ENCODE results near the gene CFAP221. TPM values are rescaled to one million over a fixed set of nuclear protein-coding genes. Genes with fewer than 3 reads are reported as not detected.

The CFAP221 gene
- total RNA-seq, 1 experiment from 2014 or later: 0.20 TPM

GRCh38 chr2:119692954-119693353 lies 148.7 kb downstream of the CFAP221 start:
- no CpG with 5 or more reads among the region's 7 CpGs for WGBS (ENCODE audit: extremely low coverage, insufficient read length, low lambda C conversion rate)
- no peaks in the 10 kb centered on the region for H3K79me2 ChIP-seq (ENCODE audit: insufficient read depth, low read length)
- no peaks in the 10 kb centered on the region for H3K9me3 ChIP-seq (ENCODE audit: control insufficient read depth, low read depth, low read length)
- no peak overlapping the region for H2BK12ac ChIP-seq (ENCODE audit: insufficient read length, low read depth, low read length)
- H4K20me1 ChIP-seq (ENCODE audit: control insufficient read depth, insufficient read depth, insufficient read length): no peaks in the 10 kb centered on the region
- H2BK5ac ChIP-seq (ENCODE audit: insufficient read length, low read length): no peak overlapping the region
- no peak overlapping the region for H3K18ac ChIP-seq (ENCODE audit: insufficient read length, low read depth, low read length)
- H4K91ac ChIP-seq (ENCODE audit: insufficient read length, low read depth, low read length): no peak overlapping the region
- peaks cover 25 to 37% of the 10 kb centered on the region in 2 experiments for H3K4me1 Mint-ChIP-seq
- TF ChIP-seq CTCF (conservative IDR thresholded peaks at IDR 0.05): no peak
- H3K4me2 ChIP-seq (ENCODE audit: insufficient read depth, insufficient read length, low read length): no peak overlapping the region
- H2AK5ac ChIP-seq (ENCODE audit: insufficient read length, low read length): no peak overlapping the region
- no peak overlapping the region for H3K56ac ChIP-seq (ENCODE audit: insufficient read length, low read depth, low read length)
- no peaks in the 10 kb centered on the region for H3K79me1 ChIP-seq (ENCODE audit: insufficient read depth, low read depth, low read length, poor library complexity, severe bottlenecking)
- H3K27ac Mint-ChIP-seq: peak overlapping the region in 1 of 3 experiments; percentile 55; a peak in 1 of 7 replicates
- H2BK120ac ChIP-seq (ENCODE audit: low read depth, low read length, poor library complexity, severe bottlenecking): no peak overlapping the region
- H3K9me3 Mint-ChIP-seq: no peaks in the 10 kb centered on the region; a peak in 1 of 5 replicates
- H3K4me3 Mint-ChIP-seq: no peak overlapping the region
- H2BK15ac ChIP-seq (ENCODE audit: low read depth, low read length): no peak overlapping the region
- no peak overlapping the region for H3K9ac ChIP-seq (ENCODE audit: extremely low read depth, insufficient read length, low read length)
- H3K27me3 Mint-ChIP-seq (ENCODE audit: low read depth): no peaks in the 10 kb centered on the region; the same call in 1 of the 2 replicates
- H3K27ac ChIP-seq (ENCODE audit: insufficient read length, low read depth, low read length): no peak overlapping the region
- no peaks in the 10 kb centered on the region for H3K27me3 ChIP-seq (ENCODE audit: insufficient read depth, low read length)
- no peak overlapping the region for H3T11ph ChIP-seq (ENCODE audit: low read length)
- H3K4ac ChIP-seq (ENCODE audit: low read depth, low read length): no peak overlapping the region
- peaks cover 5% of the 10 kb centered on the region; the same call in 1 of the 2 replicates for H3K4me1 ChIP-seq (ENCODE audit: insufficient read depth, low read length)
- DNase-seq: no peak
- H3K14ac ChIP-seq (ENCODE audit: insufficient read depth, low read length): no peak overlapping the region
- H3K23me2 ChIP-seq (ENCODE audit: insufficient read length, low read depth, low read length, poor library complexity, severe bottlenecking): no peaks in the 10 kb centered on the region
- H3K36me3 Mint-ChIP-seq (ENCODE audit: insufficient read depth in 1 of 3, low read depth in 3 of 3): peaks cover 2 to 11% (median 5%) of the 10 kb centered on the region in 3 experiments; a peak in 6 of 7 replicates
- no peak overlapping the region for H3K23ac ChIP-seq (ENCODE audit: insufficient read length, low read depth, low read length)
- no peak overlapping the region for H2BK20ac ChIP-seq (ENCODE audit: low read depth, low read length, poor library complexity, severe bottlenecking)
- H4K5ac ChIP-seq (ENCODE audit: insufficient read length, low read depth, low read length): no peak overlapping the region
- H2AFZ ChIP-seq (ENCODE audit: low read length): no peak overlapping the region
- no peak overlapping the region for H4K8ac ChIP-seq (replicated peaks; ENCODE audit: insufficient read length, low read depth, low read length)

Measured in H9 (cell line).